Fibroblast of skin of abdomen (primary cell): ENCODE measurements around the gene NUP93.

ENCODE experiments used
- DNase-seq: peaks from one replicate; pipeline ENCODE4 v3.0.0-alpha.2; 2013

Gene NUP93

GRCh38 chr16:56897026-56897799 is 167.3 kb downstream of the NUP93 start:
- DNase-seq = no peak

- no peak for DNase-seq
These were observed 168.9 kb downstream of the NUP93 start for GRCh38 chr16:56898847-56899246.
